Measurements from ENCODE around the gene PKP4. TPM values are rescaled to one million over a fixed set of nuclear protein-coding genes. Genes with fewer than 3 reads are reported as not detected.

Gene PKP4
- total and polyA plus RNA-seq, 2 experiments from 2014 or later = 35.7 to 92.3 TPM

- Histone ChIP-seq H3K4me3 (no peak overlapping the region), H2AFZ (no peak overlapping the region), H3K36me3 (ENCODE audit: insufficient read depth) (no peaks in the 10 kb centered on the region), H4K20me1 (replicated peaks; ENCODE audit: insufficient read depth) (no peaks in the 10 kb centered on the region), H3F3A (replicated peaks; ENCODE audit: low read depth) (no peaks in the 10 kb centered on the region), H3K27ac (ENCODE audit: low read depth) (no peak overlapping the region), H3K9me2 (ENCODE audit: insufficient read depth) (no peaks in the 10 kb centered on the region), H3K27me3 (ENCODE audit: insufficient read depth) (no peaks in the 10 kb centered on the region), H3K4me1 (ENCODE audit: insufficient read depth) (no peaks in the 10 kb centered on the region), H3K79me2 (replicated peaks; ENCODE audit: insufficient read depth) (no peaks in the 10 kb centered on the region), H3K4me2 (no peak overlapping the region)
- Mint-ChIP-seq H3K9me3 (peaks cover 13% of the 10 kb centered on the region; the same call in 1 of the 3 replicates), H3K27me3 (ENCODE audit: insufficient read depth, low read depth, poor library complexity) (no peaks in the 10 kb centered on the region), H3K36me3 (ENCODE audit: low read depth) (no peaks in the 10 kb centered on the region), H3K4me1 (peaks cover 13% of the 10 kb centered on the region; the same call in 2 of the 3 replicates), H3K4me3 (no peak overlapping the region), H3K27ac (no peak overlapping the region)
- no peak for TF ChIP-seq ETS1 (IDR thresholded peaks at IDR 0.05)
- no peak for TF ChIP-seq ZNF331 (CRISPR knock-in tag; IDR thresholded peaks at IDR 0.05; ENCODE audit: low read depth)
- no peak for TF ChIP-seq ZNF462 (CRISPR knock-in tag; IDR thresholded peaks at IDR 0.05)
- no peak for TF ChIP-seq JUNB (IDR thresholded peaks at IDR 0.05; ENCODE audit: unreplicated experiment)
- TF ChIP-seq CREB1 (CRISPR knock-in tag; IDR thresholded peaks at IDR 0.05; ENCODE audit: low read depth) = no peak
- TF ChIP-seq EZH2phosphoT487 (IDR thresholded peaks at IDR 0.05; ENCODE audit: unreplicated experiment) = no peak
- no peak for TF ChIP-seq ZNF114 (CRISPR knock-in tag; IDR thresholded peaks at IDR 0.05)
- TF ChIP-seq EZH2 (IDR thresholded peaks at IDR 0.05; ENCODE audit: low read depth, unreplicated experiment) = no peak
- TF ChIP-seq POLR2AphosphoS5 (IDR thresholded peaks at IDR 0.05; ENCODE audit: low read depth) = no peak
- TF ChIP-seq STAT1 (IDR thresholded peaks at IDR 0.05; ENCODE audit: unreplicated experiment) = no peak
- TF ChIP-seq NANOG (IDR thresholded peaks at IDR 0.05; ENCODE audit: borderline replicate concordance) = no peak
- TF ChIP-seq, protein P1, sequence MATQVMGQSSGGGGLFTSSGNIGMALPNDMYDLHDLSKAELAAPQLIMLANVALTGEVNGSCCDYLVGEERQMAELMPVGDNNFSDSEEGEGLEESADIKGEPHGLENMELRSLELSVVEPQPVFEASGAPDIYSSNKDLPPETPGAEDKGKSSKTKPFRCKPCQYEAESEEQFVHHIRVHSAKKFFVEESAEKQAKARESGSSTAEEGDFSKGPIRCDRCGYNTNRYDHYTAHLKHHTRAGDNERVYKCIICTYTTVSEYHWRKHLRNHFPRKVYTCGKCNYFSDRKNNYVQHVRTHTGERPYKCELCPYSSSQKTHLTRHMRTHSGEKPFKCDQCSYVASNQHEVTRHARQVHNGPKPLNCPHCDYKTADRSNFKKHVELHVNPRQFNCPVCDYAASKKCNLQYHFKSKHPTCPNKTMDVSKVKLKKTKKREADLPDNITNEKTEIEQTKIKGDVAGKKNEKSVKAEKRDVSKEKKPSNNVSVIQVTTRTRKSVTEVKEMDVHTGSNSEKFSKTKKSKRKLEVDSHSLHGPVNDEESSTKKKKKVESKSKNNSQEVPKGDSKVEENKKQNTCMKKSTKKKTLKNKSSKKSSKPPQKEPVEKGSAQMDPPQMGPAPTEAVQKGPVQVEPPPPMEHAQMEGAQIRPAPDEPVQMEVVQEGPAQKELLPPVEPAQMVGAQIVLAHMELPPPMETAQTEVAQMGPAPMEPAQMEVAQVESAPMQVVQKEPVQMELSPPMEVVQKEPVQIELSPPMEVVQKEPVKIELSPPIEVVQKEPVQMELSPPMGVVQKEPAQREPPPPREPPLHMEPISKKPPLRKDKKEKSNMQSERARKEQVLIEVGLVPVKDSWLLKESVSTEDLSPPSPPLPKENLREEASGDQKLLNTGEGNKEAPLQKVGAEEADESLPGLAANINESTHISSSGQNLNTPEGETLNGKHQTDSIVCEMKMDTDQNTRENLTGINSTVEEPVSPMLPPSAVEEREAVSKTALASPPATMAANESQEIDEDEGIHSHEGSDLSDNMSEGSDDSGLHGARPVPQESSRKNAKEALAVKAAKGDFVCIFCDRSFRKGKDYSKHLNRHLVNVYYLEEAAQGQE (IDR thresholded peaks at IDR 0.05; ENCODE audit: unreplicated experiment) = no peak
- no peak for TF ChIP-seq CTCF (conservative IDR thresholded peaks at IDR 0.05; ENCODE audit: low read depth in 2 of 2)
- ATAC-seq = no peak
- DNase-seq (ENCODE audit: low spot score) = no peak
Measured at GRCh38 chr2:158714420-158714819, 257.7 kb downstream of the PKP4 start.
